Measurements from ENCODE around the gene LTV1.

The LTV1 gene

GRCh38 chr6:143822584-143823024 is 20.5 kb upstream of the LTV1 start:
- TF ChIP-seq FOXM1 (IDR thresholded peaks at IDR 0.05; ENCODE audit: borderline replicate concordance, low read depth) = no peak
- no peak for TF ChIP-seq TAF1 (IDR thresholded peaks at IDR 0.05; ENCODE audit: low read depth)
- no peak for TF ChIP-seq YY1 (IDR thresholded peaks at IDR 0.05; ENCODE audit: low read depth)
- TF ChIP-seq REST (IDR thresholded peaks at IDR 0.05; ENCODE audit: low read depth) = no peak
- TF ChIP-seq CEBPB (IDR thresholded peaks at IDR 0.05) = no peak

- TF ChIP-seq MAX (IDR thresholded peaks at IDR 0.05) (no peak), EGR1 (IDR thresholded peaks at IDR 0.05) (no peak), CEBPB (IDR thresholded peaks at IDR 0.05) (no peak), EP300 (IDR thresholded peaks at IDR 0.05; ENCODE audit: borderline replicate concordance) (no peak), YY1 (IDR thresholded peaks at IDR 0.05; ENCODE audit: low read depth) (no peak), FOXM1 (IDR thresholded peaks at IDR 0.05; ENCODE audit: borderline replicate concordance, low read depth) (no peak), REST (IDR thresholded peaks at IDR 0.05; ENCODE audit: low read depth) (no peak), NFIC (IDR thresholded peaks at IDR 0.05) (no peak), TCF12 (IDR thresholded peaks at IDR 0.05; ENCODE audit: low read depth) (no peak), RAD21 (IDR thresholded peaks at IDR 0.05; ENCODE audit: low read depth) (no peak), CREB1 (IDR thresholded peaks at IDR 0.05; ENCODE audit: low read depth) (no peak), TEAD4 (IDR thresholded peaks at IDR 0.05) (no peak), ZBTB7A (IDR thresholded peaks at IDR 0.05; ENCODE audit: low read depth) (no peak), USF1 (IDR thresholded peaks at IDR 0.05) (no peak), TAF1 (IDR thresholded peaks at IDR 0.05; ENCODE audit: low read depth) (no peak)
Measured at GRCh38 chr6:143823548-143823947, 19.6 kb upstream of the LTV1 start.

GRCh38 chr6:143828572-143828971 is 14.6 kb upstream of the LTV1 start:
- no peak for TF ChIP-seq TAF1 (IDR thresholded peaks at IDR 0.05; ENCODE audit: low read depth)
- TF ChIP-seq CREB1 (IDR thresholded peaks at IDR 0.05; ENCODE audit: low read depth) = no peak
- no peak for TF ChIP-seq REST (IDR thresholded peaks at IDR 0.05; ENCODE audit: low read depth)
- no peak for TF ChIP-seq USF1 (IDR thresholded peaks at IDR 0.05)
- TF ChIP-seq YY1 (IDR thresholded peaks at IDR 0.05; ENCODE audit: low read depth) = no peak
- TF ChIP-seq TCF12 (IDR thresholded peaks at IDR 0.05; ENCODE audit: low read depth) = no peak

- TF ChIP-seq EGR1 (IDR thresholded peaks at IDR 0.05) (no peak), EP300 (IDR thresholded peaks at IDR 0.05; ENCODE audit: borderline replicate concordance) (no peak), TEAD4 (IDR thresholded peaks at IDR 0.05) (no peak), REST (IDR thresholded peaks at IDR 0.05; ENCODE audit: low read depth) (no peak), ZBTB7A (IDR thresholded peaks at IDR 0.05; ENCODE audit: low read depth) (no peak), YY1 (IDR thresholded peaks at IDR 0.05; ENCODE audit: low read depth) (no peak), TAF1 (IDR thresholded peaks at IDR 0.05; ENCODE audit: low read depth) (no peak), CREB1 (IDR thresholded peaks at IDR 0.05; ENCODE audit: low read depth) (no peak), TCF12 (IDR thresholded peaks at IDR 0.05; ENCODE audit: low read depth) (no peak), FOXM1 (IDR thresholded peaks at IDR 0.05; ENCODE audit: borderline replicate concordance, low read depth) (no peak), RAD21 (IDR thresholded peaks at IDR 0.05; ENCODE audit: low read depth) (no peak), USF1 (IDR thresholded peaks at IDR 0.05) (no peak), NFIC (IDR thresholded peaks at IDR 0.05) (no peak), MAX (IDR thresholded peaks at IDR 0.05) (no peak), CEBPB (IDR thresholded peaks at IDR 0.05) (no peak)
Measured at GRCh38 chr6:143836150-143836549, 7.0 kb upstream of the LTV1 start.
